GM12865 (cell line): ENCODE measurements around the gene FAM181A.
A peak's percentile ranks its signal among the peaks of the same experiment; 100 is the strongest.

Experiments
- DNase-seq: peaks from one replicate; pipeline ENCODE4 v3.0.0; 2010; ENCODE audit warnings: low read depth
- H3K4me3 ChIP-seq: 2 replicates; pipeline ENCODE4 v1.5.1; 2011; ENCODE audit warnings: mild to moderate bottlenecking, low read depth, low read length, control low read depth
- TF ChIP-seq, protein P1 (sequence below): IDR thresholded peaks from 2 replicates; pipeline ENCODE4 v1.5.1; 2011; ENCODE audit warnings: low read length, control low read depth, low read depth, inconsistent platforms; ENCODE audit not compliant: insufficient read depth; ENCODE audit errors: missing control alignments

Gene FAM181A

DNA sequence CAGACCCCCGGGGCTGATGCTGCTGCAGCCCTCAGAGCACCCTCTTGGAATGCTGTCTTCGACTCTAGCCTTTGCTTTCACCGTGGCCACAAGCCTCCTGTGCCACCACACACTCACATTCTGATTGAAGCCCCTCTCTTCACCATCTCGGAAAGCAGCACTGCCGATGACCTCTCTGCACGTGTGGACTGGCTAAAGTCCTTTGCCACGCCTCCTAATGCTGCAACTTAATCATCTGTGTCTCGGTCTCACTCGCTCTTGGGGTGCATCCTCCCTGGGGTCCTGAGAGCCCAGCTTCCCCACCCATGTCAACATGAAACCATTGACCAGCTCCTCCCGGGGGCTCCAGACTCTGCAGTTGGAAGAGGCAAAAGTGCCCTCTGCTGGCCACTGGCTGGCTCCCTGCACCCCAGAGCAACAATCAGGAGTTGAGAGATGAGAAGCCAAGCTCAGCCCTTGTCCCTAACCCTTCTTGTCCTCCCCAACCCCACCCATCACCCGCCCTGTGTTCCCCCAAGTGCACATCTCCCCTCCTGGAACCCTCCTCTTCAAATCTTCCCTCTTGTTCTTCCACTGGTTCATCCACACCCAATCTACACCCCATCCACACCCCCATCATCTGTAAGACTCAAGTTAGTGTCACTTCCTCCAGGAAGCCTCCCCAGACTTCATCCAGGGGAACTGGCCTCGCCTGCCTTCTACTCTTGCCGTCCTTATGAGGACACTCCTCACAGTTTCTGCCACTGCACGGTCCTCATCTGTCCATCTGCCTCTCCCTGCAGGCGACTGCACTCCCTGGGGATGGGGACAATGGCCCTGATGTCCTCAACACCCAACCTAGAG is 23.6 kb upstream of the FAM181A start:
- no peak for DNase-seq
- H3K4me3 ChIP-seq: no peak overlapping the region
- TF ChIP-seq, protein P1, sequence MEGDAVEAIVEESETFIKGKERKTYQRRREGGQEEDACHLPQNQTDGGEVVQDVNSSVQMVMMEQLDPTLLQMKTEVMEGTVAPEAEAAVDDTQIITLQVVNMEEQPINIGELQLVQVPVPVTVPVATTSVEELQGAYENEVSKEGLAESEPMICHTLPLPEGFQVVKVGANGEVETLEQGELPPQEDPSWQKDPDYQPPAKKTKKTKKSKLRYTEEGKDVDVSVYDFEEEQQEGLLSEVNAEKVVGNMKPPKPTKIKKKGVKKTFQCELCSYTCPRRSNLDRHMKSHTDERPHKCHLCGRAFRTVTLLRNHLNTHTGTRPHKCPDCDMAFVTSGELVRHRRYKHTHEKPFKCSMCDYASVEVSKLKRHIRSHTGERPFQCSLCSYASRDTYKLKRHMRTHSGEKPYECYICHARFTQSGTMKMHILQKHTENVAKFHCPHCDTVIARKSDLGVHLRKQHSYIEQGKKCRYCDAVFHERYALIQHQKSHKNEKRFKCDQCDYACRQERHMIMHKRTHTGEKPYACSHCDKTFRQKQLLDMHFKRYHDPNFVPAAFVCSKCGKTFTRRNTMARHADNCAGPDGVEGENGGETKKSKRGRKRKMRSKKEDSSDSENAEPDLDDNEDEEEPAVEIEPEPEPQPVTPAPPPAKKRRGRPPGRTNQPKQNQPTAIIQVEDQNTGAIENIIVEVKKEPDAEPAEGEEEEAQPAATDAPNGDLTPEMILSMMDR: peak; percentile 17

DNA sequence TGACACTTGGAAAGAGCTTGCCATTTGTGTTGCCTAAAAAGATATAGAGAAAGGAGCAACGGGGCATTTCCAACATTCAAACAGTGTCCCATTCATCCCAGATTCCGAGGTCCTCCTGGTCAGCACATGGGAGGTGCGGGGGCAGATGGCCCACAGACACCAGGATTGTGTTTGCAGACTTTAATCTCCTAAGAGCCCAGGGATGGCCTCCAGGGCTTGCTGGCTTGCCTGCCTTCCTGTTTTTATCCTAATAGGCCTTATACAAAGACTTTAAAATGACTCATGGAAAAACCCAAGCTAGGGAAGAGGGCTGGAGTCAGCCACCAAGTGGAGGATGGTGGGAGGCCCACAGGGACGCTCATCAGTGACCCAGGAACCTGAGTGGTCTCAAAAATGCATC is 21.5 kb upstream of the FAM181A start:
- no peak overlapping the region for H3K4me3 ChIP-seq
- DNase-seq: no peak
- TF ChIP-seq, protein P1: no peak

DNA sequence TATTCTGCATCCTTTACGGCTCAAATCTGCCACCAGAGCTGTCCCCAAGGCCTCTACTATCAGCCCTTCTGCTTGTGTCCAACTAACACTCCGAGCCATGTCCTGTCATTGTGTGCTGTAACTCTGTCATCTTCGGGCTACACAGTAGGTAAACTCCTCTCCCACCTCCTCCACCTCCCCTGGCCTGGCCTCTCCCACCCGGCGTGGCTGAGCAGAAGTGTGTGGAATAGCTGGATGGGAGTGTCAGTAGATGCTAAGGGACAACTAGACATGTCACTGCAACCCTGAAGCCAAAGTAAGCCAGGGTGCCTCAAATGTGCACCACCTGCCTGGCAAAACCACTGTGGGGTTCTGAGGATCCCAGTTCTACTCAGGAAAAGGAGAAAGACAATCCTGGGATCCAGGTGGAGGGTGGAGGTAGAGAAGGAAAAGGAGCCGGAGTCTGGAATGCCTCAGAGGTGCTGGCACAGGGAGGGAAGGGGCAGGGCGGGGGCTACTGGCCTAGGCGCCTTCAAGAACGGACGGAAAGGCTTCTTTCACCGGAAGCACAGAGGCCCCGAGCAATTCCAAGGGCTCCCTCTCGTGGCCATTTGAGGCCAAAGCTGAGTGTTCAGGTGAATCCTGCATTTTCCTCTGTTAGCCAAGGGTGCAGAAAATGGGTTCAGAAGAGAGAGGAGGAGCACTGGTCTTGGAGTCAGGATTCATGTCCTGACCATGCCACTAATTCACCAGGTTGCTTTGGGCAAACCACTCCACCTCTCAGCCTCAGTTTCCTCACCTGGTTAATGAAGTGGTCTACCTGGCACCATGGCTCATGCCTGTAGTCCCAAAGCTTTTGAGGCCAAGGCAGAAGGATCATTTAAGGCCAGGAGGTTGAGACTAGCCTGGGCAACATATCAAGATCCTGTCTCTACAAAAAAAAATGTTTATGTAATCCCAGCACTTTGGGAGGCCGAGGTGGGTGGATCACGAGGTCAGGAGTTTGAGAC is 20.5 kb upstream of the FAM181A start:
- H3K4me3 ChIP-seq: no peak overlapping the region
- TF ChIP-seq, protein P1: peak; percentile 84
- peak; percentile 72 for DNase-seq

DNA sequence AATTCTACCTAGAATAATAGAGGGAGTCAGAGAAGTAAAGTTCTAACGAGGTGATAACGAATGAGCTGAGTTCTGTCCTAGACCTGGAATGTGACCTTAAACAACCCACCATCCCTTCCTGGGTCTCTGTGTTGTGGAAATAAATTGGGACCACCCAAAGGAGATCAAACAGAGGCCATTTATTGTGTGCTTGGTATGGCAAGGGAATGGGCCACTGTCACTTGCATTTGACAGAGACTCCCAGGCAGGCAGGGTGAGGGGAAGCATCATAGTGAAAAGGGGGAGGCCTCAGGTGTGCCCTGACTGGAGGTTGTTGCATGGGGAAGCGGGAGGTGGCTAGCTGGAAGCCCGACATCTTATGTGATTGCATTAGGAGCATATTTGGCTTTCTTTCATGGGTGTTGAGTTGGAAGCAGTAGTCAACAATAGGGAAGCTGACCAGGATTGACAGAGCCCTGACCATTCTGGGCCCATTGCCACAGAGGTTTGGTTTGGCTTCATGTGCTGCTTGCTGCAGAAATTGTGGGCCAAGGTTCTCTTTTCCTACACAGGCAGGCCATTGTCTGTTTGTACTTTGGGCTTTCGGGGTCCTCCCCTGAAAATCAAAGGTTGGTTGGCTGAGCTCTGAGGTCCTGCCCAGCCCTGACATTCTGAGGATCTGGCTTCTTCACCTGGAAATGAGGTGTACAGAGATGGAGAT is 17.6 kb upstream of the FAM181A start:
- no peak overlapping the region for H3K4me3 ChIP-seq
- no peak for DNase-seq
- TF ChIP-seq, protein P1: no peak

DNA sequence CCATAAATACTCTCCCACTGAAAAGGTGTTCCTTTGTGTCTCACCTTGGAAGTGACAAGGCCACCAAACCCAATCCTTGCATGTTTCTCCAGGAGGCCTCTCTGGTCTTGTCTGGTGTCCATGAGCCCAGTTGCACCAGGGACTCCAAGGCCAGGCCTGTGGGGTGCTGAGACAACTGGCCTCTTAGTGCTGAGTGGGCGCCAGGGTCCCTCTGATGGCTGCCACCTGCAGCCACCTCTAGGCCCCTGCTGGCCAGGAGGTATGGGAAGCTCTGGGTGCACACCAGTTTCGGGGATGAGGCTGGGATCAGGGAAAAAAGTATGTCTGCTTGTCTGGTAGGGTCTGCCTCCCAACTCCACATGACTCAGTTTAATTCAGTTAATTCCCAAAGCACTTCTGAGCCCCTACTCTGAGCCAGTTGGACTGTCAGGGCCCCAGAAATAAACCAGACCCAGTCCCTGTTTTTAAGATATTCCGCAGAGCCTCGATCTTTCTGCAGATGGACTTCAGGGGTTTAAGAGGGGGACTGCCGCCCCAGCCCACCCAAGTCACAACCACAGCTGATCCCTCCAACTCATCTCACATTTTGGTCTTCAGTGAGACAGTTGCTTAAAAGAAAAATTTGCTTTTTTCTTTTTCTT is 15.0 kb upstream of the FAM181A start:
- H3K4me3 ChIP-seq: no peak overlapping the region
- no peak for DNase-seq
- TF ChIP-seq, protein P1: no peak

DNA sequence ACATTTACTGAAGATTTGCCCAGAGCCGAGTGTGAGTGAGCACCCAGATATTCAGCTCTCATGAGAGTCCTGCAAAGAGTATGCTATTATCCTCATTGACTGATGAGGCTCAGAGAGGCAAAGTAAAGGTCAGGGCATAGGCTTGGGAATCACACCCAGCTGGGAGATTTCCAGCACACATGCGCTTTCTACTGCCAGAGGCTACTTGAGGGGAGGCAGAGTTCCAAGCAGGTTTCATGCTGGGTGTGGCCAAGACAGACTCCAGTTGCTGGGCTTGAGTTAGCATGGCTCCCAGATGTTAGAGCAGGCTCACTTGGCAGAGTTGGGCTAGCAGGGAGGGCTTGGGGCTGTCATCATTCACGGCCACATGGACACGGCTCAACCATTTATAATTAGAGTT is 14.4 kb upstream of the FAM181A start:
- H3K4me3 ChIP-seq: no peak overlapping the region
- DNase-seq: no peak
- TF ChIP-seq, protein P1: no peak
